ENCODE results near the gene ARIH2.

ARIH2 gene

GRCh38 chr3:48966367-48966766 lies 47.7 kb downstream of the ARIH2 start:
- H3K4me3 ChIP-seq (ENCODE audit: low read depth, low read length), result no peak overlapping the region
- TF ChIP-seq CTCF (IDR thresholded peaks at IDR 0.05; ENCODE audit: low read depth, low read length, missing control alignments), result no peak
- DNase-seq (ENCODE audit: low read depth), result no peak

- TF ChIP-seq CTCF (IDR thresholded peaks at IDR 0.05; ENCODE audit: low read depth, low read length, missing control alignments), result no peak
- no peak overlapping the region for H3K4me3 ChIP-seq (ENCODE audit: low read depth, low read length)
- DNase-seq (ENCODE audit: low read depth), result no peak
Observed at GRCh38 chr3:48966876-48967361, 48.3 kb downstream of the ARIH2 start.

GRCh38 chr3:48970586-48970985 lies 51.9 kb downstream of the ARIH2 start:
- H3K4me3 ChIP-seq (ENCODE audit: low read depth, low read length), result no peak overlapping the region
- TF ChIP-seq CTCF (IDR thresholded peaks at IDR 0.05; ENCODE audit: low read depth, low read length, missing control alignments), result no peak
- no peak for DNase-seq (ENCODE audit: low read depth)

- no peak overlapping the region for H3K4me3 ChIP-seq (ENCODE audit: low read depth, low read length)
- no peak for DNase-seq (ENCODE audit: low read depth)
- TF ChIP-seq CTCF (IDR thresholded peaks at IDR 0.05; ENCODE audit: low read depth, low read length, missing control alignments), result no peak
Observed at GRCh38 chr3:48974076-48974864, 55.6 kb downstream of the ARIH2 start.

GRCh38 chr3:48979451-48979850 lies 60.8 kb downstream of the ARIH2 start:
- H3K4me3 ChIP-seq (ENCODE audit: low read depth, low read length), result no peak overlapping the region
- no peak for TF ChIP-seq CTCF (IDR thresholded peaks at IDR 0.05; ENCODE audit: low read depth, low read length, missing control alignments)
- no peak for DNase-seq (ENCODE audit: low read depth)

GRCh38 chr3:48980295-48980694 lies 61.7 kb downstream of the ARIH2 start:
- no peak overlapping the region for H3K4me3 ChIP-seq (ENCODE audit: low read depth, low read length)
- no peak for DNase-seq (ENCODE audit: low read depth)
- no peak for TF ChIP-seq CTCF (IDR thresholded peaks at IDR 0.05; ENCODE audit: low read depth, low read length, missing control alignments)

- no peak for TF ChIP-seq CTCF (IDR thresholded peaks at IDR 0.05; ENCODE audit: low read depth, low read length, missing control alignments)
- DNase-seq (ENCODE audit: low read depth), result no peak
- H3K4me3 ChIP-seq (ENCODE audit: low read depth, low read length), result no peak overlapping the region
Observed at GRCh38 chr3:48982016-48982415, 63.4 kb downstream of the ARIH2 start.

Measured in GM12864 (cell line).